Germinal center (tissue), 1 donor: Measurements from ENCODE around the gene PHLDA1.

Source experiments
- DNase-seq: peaks from one replicate; pipeline ENCODE4 v3.0.0; 2012; ENCODE audit warnings: mixed read lengths, low spot score

PHLDA1 gene

GRCh38 chr12:76031414-76032042 is at the start of gene PHLDA1:
TSS of gene PHLDA1 (minus strand) at chr12:76031776.
- peak; percentile 84 for DNase-seq

GRCh38 chr12:76080729-76081415 is 49.3 kb upstream of the PHLDA1 start:
- no peak for DNase-seq

- DNase-seq: no peak
These were observed 48.6 kb upstream of the PHLDA1 start for GRCh38 chr12:76080017-76080728.

GRCh38 chr12:76078748-76079147 is 47.2 kb upstream of the PHLDA1 start:
- DNase-seq: no peak

- DNase-seq: no peak
These were observed 43.9 kb upstream of the PHLDA1 start for GRCh38 chr12:76075448-76075847.

GRCh38 chr12:76074701-76075336 is 43.2 kb upstream of the PHLDA1 start:
- DNase-seq: no peak

GRCh38 chr12:76073561-76073960 is 42.0 kb upstream of the PHLDA1 start:
- no peak for DNase-seq

GRCh38 chr12:76072568-76072967 is 41.0 kb upstream of the PHLDA1 start:
- no peak for DNase-seq

GRCh38 chr12:76069339-76069738 is 37.8 kb upstream of the PHLDA1 start:
- DNase-seq: no peak

GRCh38 chr12:76065917-76066316 is 34.3 kb upstream of the PHLDA1 start:
- no peak for DNase-seq

GRCh38 chr12:76064904-76065303 is 33.3 kb upstream of the PHLDA1 start:
- no peak for DNase-seq

GRCh38 chr12:76060111-76060510 is 28.5 kb upstream of the PHLDA1 start:
- DNase-seq: no peak

- DNase-seq: no peak
These were observed 25.8 kb upstream of the PHLDA1 start for GRCh38 chr12:76057326-76057725.

GRCh38 chr12:76055393-76055792 is 23.8 kb upstream of the PHLDA1 start:
- no peak for DNase-seq

GRCh38 chr12:76049575-76050251 is 18.1 kb upstream of the PHLDA1 start:
- no peak for DNase-seq

GRCh38 chr12:76047742-76048141 is 16.2 kb upstream of the PHLDA1 start:
- DNase-seq: no peak

- DNase-seq: no peak
These were observed 15.5 kb upstream of the PHLDA1 start for GRCh38 chr12:76047060-76047459.

GRCh38 chr12:76043377-76043776 is 11.8 kb upstream of the PHLDA1 start:
- no peak for DNase-seq

GRCh38 chr12:76042147-76042546 is 10.6 kb upstream of the PHLDA1 start:
- DNase-seq: no peak

GRCh38 chr12:76041406-76041805 is 9.8 kb upstream of the PHLDA1 start:
- DNase-seq: no peak

GRCh38 chr12:76040461-76040860 is 8.9 kb upstream of the PHLDA1 start:
- DNase-seq: no peak

- DNase-seq: no peak
These were observed 6.6 kb upstream of the PHLDA1 start for GRCh38 chr12:76038176-76038575.
